ENCODE data around the gene FCRLB. TPM values are rescaled to one million over a fixed set of nuclear protein-coding genes. Genes with fewer than 3 reads are reported as not detected.

FCRLB gene
- total and polyA plus RNA-seq, 2 donors (not counting 1 experiment from before 2014, with no cell fraction given) = 3.8 to 6.4 TPM

DNA sequence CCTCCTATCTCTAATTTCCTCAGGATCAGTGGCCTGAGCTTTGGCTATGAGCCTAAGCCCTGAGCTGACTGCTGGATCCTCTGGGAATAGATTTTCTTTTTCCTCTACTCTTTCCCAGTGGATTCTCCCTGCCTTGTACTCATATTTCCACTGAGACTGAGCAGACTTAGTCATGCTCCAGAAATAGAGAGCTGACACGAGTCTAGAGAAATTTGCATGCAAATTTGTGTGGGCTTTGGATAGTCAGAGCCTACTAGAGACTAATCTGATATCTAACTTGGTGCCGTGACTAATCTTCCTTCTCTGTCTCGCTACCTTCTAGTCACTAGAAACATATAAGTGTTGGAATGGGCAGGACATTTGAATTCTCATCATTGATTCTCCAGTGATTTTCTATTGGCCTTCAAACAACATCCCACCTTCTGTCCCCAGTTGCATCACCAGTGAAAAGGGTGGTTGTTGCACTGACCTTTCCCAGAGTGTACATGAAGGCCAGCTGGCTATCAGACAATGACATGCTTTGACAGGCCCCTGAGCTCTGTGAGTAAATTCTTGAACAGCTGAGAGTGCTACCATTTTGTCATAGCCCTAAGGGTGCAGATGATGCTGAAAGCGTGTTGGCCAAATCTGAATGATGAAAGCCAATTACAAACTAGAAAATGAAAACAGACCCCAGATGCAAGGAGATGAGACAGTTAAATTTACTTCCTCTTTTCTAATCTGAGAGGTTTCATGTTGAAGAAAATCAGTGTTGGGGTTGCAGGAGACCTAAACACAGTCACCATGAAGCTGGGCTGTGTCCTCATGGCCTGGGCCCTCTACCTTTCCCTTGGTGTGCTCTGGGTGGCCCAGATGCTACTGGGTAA lies 14.6 kb upstream of the FCRLB start, which contains the start of gene FCRLA:
Gene FCRLA, plus strand, starts transcription at position 748 of the 866 bp plus-strand sequence. Its CDS starts 36 bp downstream, at position 784.
- WGBS (ENCODE audit: insufficient coverage) = no CpG with 5 or more reads among the region's 4 CpGs
- Histone ChIP-seq H3K27ac (ENCODE audit: low read length in 2 of 2) (peak within 1 kb of the TSS; percentile 80 to 81), H3K9me3 (ENCODE audit: control extremely low read depth in 1 of 3, control insufficient read depth in 2 of 3, insufficient read depth in 1 of 3, low read length in 2 of 3) (peaks cover 0 to 4% (median 0%) of the 10 kb centered on the region in 3 donors), H2AFZ (ENCODE audit: insufficient read depth, low read depth, low read length, poor library complexity, severe bottlenecking) (peak within 1 kb of the TSS; percentile 35), H3K36me3 (replicated peaks in 1 of 2; ENCODE audit: control extremely low read depth in 1 of 2, control insufficient read depth in 1 of 2, extremely low read depth in 1 of 2, insufficient read depth in 2 of 2, low read length in 1 of 2) (peaks cover 0 to 17% of the 10 kb centered on the region in 2 experiments), H3K4me2 (replicated peaks; ENCODE audit: low read depth, low read length, poor library complexity, severe bottlenecking) (peak within 1 kb of the TSS; percentile 76), H3K4me1 (ENCODE audit: control insufficient read depth in 2 of 2, insufficient read depth in 2 of 2, low read length in 2 of 2) (peaks cover 61 to 67% of the 10 kb centered on the region in 2 donors), H3K27me3 (replicated peaks in 1 of 4; ENCODE audit: control extremely low read depth in 1 of 4, control insufficient read depth in 3 of 4, insufficient read depth in 4 of 4, low read length in 3 of 4) (no peaks in the 10 kb centered on the region), H3K9ac (ENCODE audit: low read length) (peak within 1 kb of the TSS; percentile 67), H3K4me3 (ENCODE audit: control extremely low read depth in 1 of 5, extremely low read depth in 1 of 5, insufficient read depth in 1 of 5, low read depth in 2 of 5, low read length in 4 of 5) (peak within 1 kb of the TSS; percentile 61 to 80 (median 69)), H4K20me1 (ENCODE audit: control insufficient read depth, insufficient read depth, low read length, poor library complexity, severe bottlenecking) (peaks cover 21% of the 10 kb centered on the region), H3K79me2 (ENCODE audit: control insufficient read depth, insufficient read depth, low read length) (peaks cover 47% of the 10 kb centered on the region)
- DNase-seq (peak; percentile 75), ATAC-seq (ENCODE audit: low read depth) (peak; percentile 57)
- POLR2A ChIA-PET = interaction anchor here (1.2 to 3.1 kb wide), 4 partner anchors 11 to 31 kb away, joined by 6 to 46 read pairs (median 11); partner anchors contain the start of gene FCRLB
- H3K4me1 Mint-ChIP-seq = peaks cover 27% of the 10 kb centered on the region
- TF ChIP-seq, protein P1, sequence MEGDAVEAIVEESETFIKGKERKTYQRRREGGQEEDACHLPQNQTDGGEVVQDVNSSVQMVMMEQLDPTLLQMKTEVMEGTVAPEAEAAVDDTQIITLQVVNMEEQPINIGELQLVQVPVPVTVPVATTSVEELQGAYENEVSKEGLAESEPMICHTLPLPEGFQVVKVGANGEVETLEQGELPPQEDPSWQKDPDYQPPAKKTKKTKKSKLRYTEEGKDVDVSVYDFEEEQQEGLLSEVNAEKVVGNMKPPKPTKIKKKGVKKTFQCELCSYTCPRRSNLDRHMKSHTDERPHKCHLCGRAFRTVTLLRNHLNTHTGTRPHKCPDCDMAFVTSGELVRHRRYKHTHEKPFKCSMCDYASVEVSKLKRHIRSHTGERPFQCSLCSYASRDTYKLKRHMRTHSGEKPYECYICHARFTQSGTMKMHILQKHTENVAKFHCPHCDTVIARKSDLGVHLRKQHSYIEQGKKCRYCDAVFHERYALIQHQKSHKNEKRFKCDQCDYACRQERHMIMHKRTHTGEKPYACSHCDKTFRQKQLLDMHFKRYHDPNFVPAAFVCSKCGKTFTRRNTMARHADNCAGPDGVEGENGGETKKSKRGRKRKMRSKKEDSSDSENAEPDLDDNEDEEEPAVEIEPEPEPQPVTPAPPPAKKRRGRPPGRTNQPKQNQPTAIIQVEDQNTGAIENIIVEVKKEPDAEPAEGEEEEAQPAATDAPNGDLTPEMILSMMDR (IDR thresholded peaks at IDR 0.05) = no peak
- no peak for TF ChIP-seq EZH2 (IDR thresholded peaks at IDR 0.05; ENCODE audit: borderline replicate concordance, insufficient read depth, low read depth, low read length, poor library complexity, severe bottlenecking)
- H3K27ac Mint-ChIP-seq = no peak within 1 kb of the TSS
- no peaks in the 10 kb centered on the region for H3K27me3 Mint-ChIP-seq
- intact Hi-C loops (cut with micrococcal nuclease) = loop anchor here (1.0 kb wide), 2 partner anchors 12 to 21 kb away; no protein-coding TSS in a partner anchor
- H3K4me3 Mint-ChIP-seq = peak within 1 kb of the TSS; percentile 79
- CTCF ChIA-PET = interaction anchor here (1.0 to 6.8 kb wide), 9 partner anchors 12 to 219 kb away, joined by 3 to 85 read pairs (median 7); no protein-coding TSS in a partner anchor
- H3K9me3 Mint-ChIP-seq (ENCODE audit: insufficient read depth) = no peaks in the 10 kb centered on the region

All from B cell (primary cell).